ENCODE data around the gene CINP.

DNA sequence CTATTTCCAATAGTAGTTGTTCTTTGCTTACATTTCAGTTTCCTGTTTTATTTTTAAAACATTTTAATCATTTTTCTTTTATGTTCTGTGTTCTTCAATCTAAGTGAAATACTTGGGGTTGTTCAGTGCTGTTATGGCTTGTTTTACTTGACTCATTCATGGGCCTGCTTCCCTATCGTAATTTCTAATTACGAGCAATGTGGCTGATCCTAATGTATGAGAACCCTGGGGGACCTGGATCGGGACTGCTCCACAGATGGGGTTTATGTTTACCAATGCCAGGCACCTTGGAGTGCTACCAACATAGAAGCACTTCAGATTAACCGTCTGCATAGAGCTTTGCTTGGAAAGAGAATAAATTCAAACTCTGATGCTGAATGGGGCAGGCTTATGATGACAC lies 29.8 kb upstream of the CINP start:
- TF ChIP-seq, protein P1, sequence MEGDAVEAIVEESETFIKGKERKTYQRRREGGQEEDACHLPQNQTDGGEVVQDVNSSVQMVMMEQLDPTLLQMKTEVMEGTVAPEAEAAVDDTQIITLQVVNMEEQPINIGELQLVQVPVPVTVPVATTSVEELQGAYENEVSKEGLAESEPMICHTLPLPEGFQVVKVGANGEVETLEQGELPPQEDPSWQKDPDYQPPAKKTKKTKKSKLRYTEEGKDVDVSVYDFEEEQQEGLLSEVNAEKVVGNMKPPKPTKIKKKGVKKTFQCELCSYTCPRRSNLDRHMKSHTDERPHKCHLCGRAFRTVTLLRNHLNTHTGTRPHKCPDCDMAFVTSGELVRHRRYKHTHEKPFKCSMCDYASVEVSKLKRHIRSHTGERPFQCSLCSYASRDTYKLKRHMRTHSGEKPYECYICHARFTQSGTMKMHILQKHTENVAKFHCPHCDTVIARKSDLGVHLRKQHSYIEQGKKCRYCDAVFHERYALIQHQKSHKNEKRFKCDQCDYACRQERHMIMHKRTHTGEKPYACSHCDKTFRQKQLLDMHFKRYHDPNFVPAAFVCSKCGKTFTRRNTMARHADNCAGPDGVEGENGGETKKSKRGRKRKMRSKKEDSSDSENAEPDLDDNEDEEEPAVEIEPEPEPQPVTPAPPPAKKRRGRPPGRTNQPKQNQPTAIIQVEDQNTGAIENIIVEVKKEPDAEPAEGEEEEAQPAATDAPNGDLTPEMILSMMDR (IDR thresholded peaks at IDR 0.05) = no peak
- no peak for TF ChIP-seq POLR2A (IDR thresholded peaks at IDR 0.05)
